Nephron progenitor cell (in vitro differentiated cells): ENCODE measurements around the gene TTBK2.

Source experiments
- DNase-seq: peaks from one replicate; pipeline ENCODE4 v3.0.0; 2021
- H3K27ac Mint-ChIP-seq: 2 replicates; pipeline ENCODE4 v1.8.0; 2021; ENCODE audit warnings: mild to moderate bottlenecking, moderate library complexity, mixed read lengths
- H3K27me3 Mint-ChIP-seq: 2 replicates; pipeline ENCODE4 v1.8.0; 2021; ENCODE audit warnings: mild to moderate bottlenecking, low read depth, mixed read lengths; ENCODE audit not compliant: poor library complexity
- H3K36me3 Mint-ChIP-seq: 2 replicates; pipeline ENCODE4 v1.8.0; 2021; ENCODE audit warnings: low read depth, mixed read lengths
- H3K4me1 Mint-ChIP-seq: 2 replicates; pipeline ENCODE4 v1.8.0; 2021; ENCODE audit warnings: mixed read lengths
- H3K4me3 Mint-ChIP-seq: 2 replicates; pipeline ENCODE4 v1.8.0; 2021; ENCODE audit warnings: mild to moderate bottlenecking, moderate library complexity, mixed read lengths
- H3K9me3 Mint-ChIP-seq: 2 replicates; pipeline ENCODE4 v1.8.0; 2021; ENCODE audit warnings: mild to moderate bottlenecking, moderate library complexity, mixed read lengths
- TF ChIP-seq, protein P1 (sequence below): fragments of 200-600 bp; sonication (generic); IDR thresholded peaks from 2 replicates; pipeline ENCODE4 v1.5.0; 2021; ENCODE audit warnings: antibody characterized with exemption

The TTBK2 gene

DNA sequence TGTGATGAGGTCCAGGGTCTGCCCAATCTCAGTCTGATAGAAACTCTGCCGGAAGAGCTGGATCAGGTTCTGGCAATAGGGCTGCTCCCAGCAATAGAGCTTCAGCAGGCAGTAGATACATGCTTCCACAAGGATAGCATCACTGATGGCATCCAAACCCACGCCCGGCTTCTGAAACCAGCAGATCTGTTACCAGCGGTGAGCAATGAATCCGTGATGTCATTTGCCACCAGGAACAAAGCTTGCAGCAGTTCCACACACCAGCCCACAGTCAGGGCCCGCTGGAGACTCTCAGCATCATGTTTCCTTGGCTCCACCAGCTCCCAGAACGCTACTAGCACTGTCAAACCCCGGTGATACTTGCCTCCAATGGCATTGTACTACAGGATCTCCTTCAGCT lies 19.3 kb upstream of the TTBK2 start:
- no peak for DNase-seq

GRCh38 chr15:42937143-42937542 lies 16.6 kb upstream of the TTBK2 start:
- DNase-seq: no peak
- Mint-ChIP-seq H3K27me3 (peaks cover 9% of the 10 kb centered on the region), H3K9me3 (no peaks in the 10 kb centered on the region), H3K4me3 (no peak overlapping the region), H3K27ac (no peak overlapping the region), H3K36me3 (peaks cover 4% of the 10 kb centered on the region), H3K4me1 (no peaks in the 10 kb centered on the region)
- TF ChIP-seq, protein P1, sequence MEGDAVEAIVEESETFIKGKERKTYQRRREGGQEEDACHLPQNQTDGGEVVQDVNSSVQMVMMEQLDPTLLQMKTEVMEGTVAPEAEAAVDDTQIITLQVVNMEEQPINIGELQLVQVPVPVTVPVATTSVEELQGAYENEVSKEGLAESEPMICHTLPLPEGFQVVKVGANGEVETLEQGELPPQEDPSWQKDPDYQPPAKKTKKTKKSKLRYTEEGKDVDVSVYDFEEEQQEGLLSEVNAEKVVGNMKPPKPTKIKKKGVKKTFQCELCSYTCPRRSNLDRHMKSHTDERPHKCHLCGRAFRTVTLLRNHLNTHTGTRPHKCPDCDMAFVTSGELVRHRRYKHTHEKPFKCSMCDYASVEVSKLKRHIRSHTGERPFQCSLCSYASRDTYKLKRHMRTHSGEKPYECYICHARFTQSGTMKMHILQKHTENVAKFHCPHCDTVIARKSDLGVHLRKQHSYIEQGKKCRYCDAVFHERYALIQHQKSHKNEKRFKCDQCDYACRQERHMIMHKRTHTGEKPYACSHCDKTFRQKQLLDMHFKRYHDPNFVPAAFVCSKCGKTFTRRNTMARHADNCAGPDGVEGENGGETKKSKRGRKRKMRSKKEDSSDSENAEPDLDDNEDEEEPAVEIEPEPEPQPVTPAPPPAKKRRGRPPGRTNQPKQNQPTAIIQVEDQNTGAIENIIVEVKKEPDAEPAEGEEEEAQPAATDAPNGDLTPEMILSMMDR: no peak

More for the DNA sequence above, 19.3 kb upstream of the TTBK2 start:
- Mint-ChIP-seq H3K4me1 (no peaks in the 10 kb centered on the region), H3K9me3 (no peaks in the 10 kb centered on the region), H3K36me3 (peaks cover 5% of the 10 kb centered on the region), H3K27ac (no peak overlapping the region), H3K4me3 (no peak overlapping the region), H3K27me3 (peaks cover 9% of the 10 kb centered on the region)
- TF ChIP-seq, protein P1: no peak

GRCh38 chr15:42933886-42934667 lies 13.5 kb upstream of the TTBK2 start:
- TF ChIP-seq, protein P1: no peak
- no peaks in the 10 kb centered on the region for H3K36me3 Mint-ChIP-seq

DNA sequence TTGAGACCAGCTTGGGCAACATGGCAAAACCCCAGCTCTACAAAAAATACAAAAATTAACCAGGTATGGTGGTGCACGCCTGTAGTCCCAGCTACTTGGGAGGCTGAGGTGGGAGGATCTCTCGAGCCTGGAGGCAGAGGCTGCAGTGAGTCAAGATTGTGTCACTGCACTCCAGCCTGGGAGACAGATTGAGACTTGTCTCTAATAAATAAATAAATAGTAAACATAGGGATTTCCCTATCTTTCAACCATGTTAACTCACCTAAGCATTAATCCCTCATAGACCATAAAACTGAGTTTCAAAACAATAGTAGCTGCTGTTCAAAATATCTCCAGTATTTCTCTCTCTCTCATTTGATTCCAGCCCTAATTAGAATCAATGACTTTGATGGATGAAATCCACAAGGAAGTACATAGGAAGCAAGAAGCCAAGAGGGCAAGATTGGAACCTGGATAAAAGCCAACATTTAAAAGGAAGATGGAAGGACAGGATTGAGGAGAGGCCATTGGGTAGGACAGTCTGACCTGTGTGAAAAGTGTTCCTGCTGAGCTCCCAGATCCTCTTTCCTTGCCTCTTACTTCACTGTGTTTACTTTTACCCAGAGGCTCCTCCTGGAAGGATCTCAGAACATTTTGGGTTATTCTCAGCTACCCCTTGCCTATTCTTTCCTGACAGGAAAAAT lies 12.4 kb upstream of the TTBK2 start:
- DNase-seq: no peak
- Mint-ChIP-seq H3K27me3 (peaks cover 10% of the 10 kb centered on the region), H3K4me3 (no peak overlapping the region), H3K9me3 (no peaks in the 10 kb centered on the region), H3K27ac (no peak overlapping the region), H3K36me3 (no peaks in the 10 kb centered on the region), H3K4me1 (no peaks in the 10 kb centered on the region)
- TF ChIP-seq, protein P1: no peak

More at GRCh38 chr15:42933886-42934667, 13.5 kb upstream of the TTBK2 start:
- no peak overlapping the region for H3K27ac Mint-ChIP-seq
- DNase-seq: no peak
- no peak overlapping the region for H3K4me3 Mint-ChIP-seq
- H3K27me3 Mint-ChIP-seq: peaks cover 3% of the 10 kb centered on the region
- H3K4me1 Mint-ChIP-seq: no peaks in the 10 kb centered on the region
- no peaks in the 10 kb centered on the region for H3K9me3 Mint-ChIP-seq

DNA sequence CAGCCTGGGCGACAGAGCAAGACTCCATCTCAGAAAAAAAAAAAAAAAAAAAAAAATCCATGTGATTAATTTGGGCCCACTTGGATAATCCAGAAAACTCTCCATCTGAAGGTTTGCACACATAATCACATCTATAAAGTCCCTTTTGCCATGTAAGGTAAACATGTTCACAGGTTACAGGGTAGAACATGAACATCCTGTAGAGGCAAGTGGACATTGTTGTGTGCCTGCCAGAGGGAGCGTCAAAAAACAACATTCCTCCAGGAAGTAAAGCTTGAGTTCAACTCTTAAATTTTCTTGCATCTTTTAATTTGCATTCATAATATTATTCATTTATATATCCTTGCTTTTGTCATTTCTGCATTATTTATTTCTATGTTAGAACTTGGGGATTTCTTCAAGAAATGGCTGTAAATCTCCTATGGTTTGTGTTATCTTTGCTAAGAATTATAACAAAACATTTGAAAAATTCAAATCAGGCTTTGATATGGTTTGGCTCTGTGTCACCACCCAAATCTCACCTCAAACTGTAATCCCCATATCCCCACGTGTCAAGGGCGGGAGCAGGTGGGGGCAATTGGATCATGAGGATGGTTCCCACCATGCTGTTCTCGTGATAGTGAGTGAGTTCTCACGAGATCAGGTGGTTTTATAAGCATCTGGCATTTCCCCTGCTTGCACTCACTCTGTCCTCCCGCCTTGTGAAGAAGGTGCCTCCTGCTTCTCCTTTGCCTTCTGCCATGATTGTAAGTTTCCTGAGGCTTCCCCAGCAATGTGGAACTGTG lies 11.3 kb upstream of the TTBK2 start:
- Mint-ChIP-seq H3K27ac (no peak overlapping the region), H3K9me3 (no peaks in the 10 kb centered on the region), H3K4me3 (no peak overlapping the region)

More for the DNA sequence above, 11.3 kb upstream of the TTBK2 start:
- Mint-ChIP-seq H3K4me1 (no peaks in the 10 kb centered on the region), H3K36me3 (no peaks in the 10 kb centered on the region), H3K27me3 (peaks cover 10% of the 10 kb centered on the region)
- no peak for DNase-seq
- TF ChIP-seq, protein P1: no peak
